Epithelial cell of prostate (primary cell): ENCODE measurements around the gene IQCB1.
"Not testable (repeated sequence)": the region's sequence is repeated elsewhere in the genome, so short reads cannot be mapped to it uniquely, and the experiment has no call there.

ENCODE experiments used
- DNase-seq: peaks from one replicate; pipeline ENCODE4 v3.0.0-alpha.2; 2011; ENCODE audit warnings: low read depth, low spot score
- H3K27ac ChIP-seq: fragments of 450-650 bp; 2 replicates; pipeline ENCODE4 v1.5.1; 2017; ENCODE audit warnings: mild to moderate bottlenecking

The IQCB1 gene

GRCh38 chr3:121834671-121835464 is at the start of gene IQCB1, which contains the start of gene EAF2:
TSS of gene IQCB1 (minus strand) at chr3:121835060. CDS start at chr3:121828960, 6,100 bp downstream.
TSS of gene EAF2 (plus strand) at chr3:121835209. CDS start at chr3:121835286, 77 bp downstream.
- DNase-seq, result peak; percentile 83
- H3K27ac ChIP-seq, result peak within 1 kb of the TSS; percentile 24

DNA sequence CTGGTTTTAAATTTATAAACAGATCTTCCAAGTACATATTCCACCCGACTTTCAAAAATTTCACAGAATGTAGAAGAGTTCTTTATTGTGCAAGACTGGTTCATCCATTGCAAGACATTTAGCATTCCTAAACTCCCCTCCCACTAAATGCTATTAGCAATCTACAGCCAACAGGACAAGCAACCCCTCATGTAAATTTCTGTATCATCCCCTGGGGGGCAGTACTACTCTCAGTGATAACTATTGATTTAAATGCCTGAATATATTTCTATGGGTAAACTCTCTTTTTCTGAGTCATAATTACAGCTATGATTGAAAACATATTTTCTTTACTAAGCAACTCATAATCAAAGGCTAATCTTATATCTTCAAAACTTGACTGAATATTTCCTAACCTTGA is 48.6 kb upstream of the IQCB1 start:
- H3K27ac ChIP-seq, result no peak overlapping the region
- no peak for DNase-seq

DNA sequence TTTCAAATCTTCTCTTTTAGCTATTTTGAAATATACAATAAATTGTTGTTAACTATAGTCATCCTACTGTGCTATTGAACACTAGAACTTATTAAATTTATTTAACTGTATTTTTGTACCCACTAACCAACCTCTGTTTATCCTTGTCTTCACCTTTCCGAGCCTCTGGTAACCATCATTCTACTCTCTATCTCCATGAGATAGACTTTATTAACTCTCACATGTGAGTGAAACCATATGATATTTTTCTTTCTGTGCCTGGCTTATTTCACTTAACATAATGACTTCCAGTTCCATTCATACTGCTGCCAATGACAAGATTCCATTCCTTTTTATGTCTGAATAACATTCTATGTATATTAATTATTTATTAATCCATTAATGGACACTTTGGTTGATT is 43.6 kb upstream of the IQCB1 start:
- no peak for DNase-seq
- H3K27ac ChIP-seq, result no peak overlapping the region

DNA sequence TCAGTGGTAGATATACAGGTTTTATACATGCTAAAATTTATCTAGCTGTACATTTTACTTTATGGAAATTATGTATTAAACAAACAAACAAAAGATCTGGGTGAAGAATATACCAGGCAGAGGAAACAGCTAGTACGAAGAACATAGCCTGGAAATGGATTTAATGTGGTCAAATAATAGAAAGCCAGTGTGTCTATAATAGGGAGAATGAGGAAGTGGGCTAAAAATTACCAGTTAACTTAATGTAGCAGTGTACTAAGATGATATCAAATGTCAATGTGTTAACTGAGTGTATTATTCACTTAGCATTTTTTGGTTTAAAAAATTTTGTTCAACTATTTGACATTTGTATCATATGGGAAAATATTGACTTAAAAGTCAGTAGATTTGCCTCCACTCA is 36.6 kb upstream of the IQCB1 start:
- no peak for DNase-seq
- no peak overlapping the region for H3K27ac ChIP-seq

- no peak for DNase-seq
- no peak overlapping the region for H3K27ac ChIP-seq
Measured at GRCh38 chr3:121870717-121871116, 35.9 kb upstream of the IQCB1 start.

GRCh38 chr3:121869736-121870135 is 34.9 kb upstream of the IQCB1 start:
- no peak for DNase-seq
- no peak overlapping the region for H3K27ac ChIP-seq

GRCh38 chr3:121863801-121864200 is 28.9 kb upstream of the IQCB1 start:
- DNase-seq, result no peak
- H3K27ac ChIP-seq, result no peak overlapping the region

- H3K27ac ChIP-seq, DNase-seq: not testable (repeated sequence)
Measured at GRCh38 chr3:121863247-121863646, 28.4 kb upstream of the IQCB1 start.

GRCh38 chr3:121857778-121858177 is 22.9 kb upstream of the IQCB1 start:
- H3K27ac ChIP-seq, DNase-seq: not testable (repeated sequence)

DNA sequence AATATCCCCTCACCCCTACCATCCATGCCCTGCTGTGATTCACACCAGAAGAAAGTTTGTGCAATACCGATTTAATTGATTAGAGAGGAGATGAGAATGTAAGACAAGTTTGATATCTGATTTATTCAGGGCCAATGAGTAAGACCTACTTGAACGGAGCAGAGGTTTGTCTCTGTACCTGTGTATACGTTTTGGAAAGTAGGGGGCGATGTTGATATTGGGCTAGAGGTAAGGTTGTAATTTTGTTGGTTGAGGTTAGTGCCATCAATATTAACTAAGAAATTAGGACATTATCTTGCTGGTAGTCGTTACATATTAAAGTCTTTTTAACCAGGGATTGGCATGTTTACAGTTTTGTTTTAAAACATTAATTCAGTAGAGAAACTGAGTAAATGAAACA is 20.7 kb upstream of the IQCB1 start:
- no peak for DNase-seq
- H3K27ac ChIP-seq, result no peak overlapping the region

DNA sequence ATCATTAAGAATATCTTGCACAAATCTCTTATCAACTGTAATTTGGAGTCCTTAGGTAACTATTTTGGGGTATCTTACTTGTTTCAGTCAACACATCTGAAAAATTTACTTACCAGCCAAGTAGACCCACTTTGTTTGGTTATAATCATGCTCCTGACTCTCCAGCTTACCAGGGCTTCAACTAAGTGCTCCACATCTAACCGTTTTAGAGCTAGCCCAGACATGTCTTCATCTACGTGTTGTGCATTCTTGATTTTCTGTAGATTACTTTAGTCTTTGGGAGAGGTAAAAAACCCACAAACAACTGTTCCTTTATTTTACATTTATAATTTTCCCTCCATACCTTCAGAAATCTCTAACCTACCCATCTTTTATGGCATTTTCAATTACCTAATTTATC is 17.4 kb upstream of the IQCB1 start:
- H3K27ac ChIP-seq, result peak overlapping the region; percentile 29
- no peak for DNase-seq

GRCh38 chr3:121844892-121845291 is 10.0 kb upstream of the IQCB1 start:
- no peak overlapping the region for H3K27ac ChIP-seq
- no peak for DNase-seq

DNA sequence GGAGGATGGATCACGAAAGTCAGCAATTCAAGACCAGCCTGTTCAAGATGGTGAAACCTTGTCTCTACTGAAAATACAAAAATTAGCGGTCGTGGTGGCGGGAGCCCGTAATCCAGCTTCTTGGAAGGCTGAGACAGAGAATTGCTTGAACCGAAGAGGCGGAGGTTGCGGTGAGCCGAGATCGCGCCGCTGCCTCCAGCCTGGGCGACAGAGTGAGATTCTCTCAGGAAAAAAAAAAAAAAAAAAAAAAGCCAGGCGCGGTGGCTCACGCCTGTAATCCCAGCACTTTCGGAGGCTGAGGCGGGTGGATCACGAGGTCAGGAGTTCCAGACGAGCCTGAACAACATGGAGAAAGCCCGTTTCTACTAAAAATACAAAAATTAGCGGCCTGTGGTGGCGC is 5.1 kb upstream of the IQCB1 start:
- DNase-seq, result no peak
- no peak overlapping the region for H3K27ac ChIP-seq

GRCh38 chr3:121836481-121836880 is 1.6 kb upstream of the IQCB1 start:
- H3K27ac ChIP-seq, result no peak overlapping the region
- no peak for DNase-seq

GRCh38 chr3:121836064-121836463 is 1.2 kb upstream of the IQCB1 start:
- H3K27ac ChIP-seq, result no peak overlapping the region
- no peak for DNase-seq

GRCh38 chr3:121835465-121835801 is 573 bp upstream of the IQCB1 start:
- no peak for DNase-seq
- H3K27ac ChIP-seq, result no peak overlapping the region

DNA sequence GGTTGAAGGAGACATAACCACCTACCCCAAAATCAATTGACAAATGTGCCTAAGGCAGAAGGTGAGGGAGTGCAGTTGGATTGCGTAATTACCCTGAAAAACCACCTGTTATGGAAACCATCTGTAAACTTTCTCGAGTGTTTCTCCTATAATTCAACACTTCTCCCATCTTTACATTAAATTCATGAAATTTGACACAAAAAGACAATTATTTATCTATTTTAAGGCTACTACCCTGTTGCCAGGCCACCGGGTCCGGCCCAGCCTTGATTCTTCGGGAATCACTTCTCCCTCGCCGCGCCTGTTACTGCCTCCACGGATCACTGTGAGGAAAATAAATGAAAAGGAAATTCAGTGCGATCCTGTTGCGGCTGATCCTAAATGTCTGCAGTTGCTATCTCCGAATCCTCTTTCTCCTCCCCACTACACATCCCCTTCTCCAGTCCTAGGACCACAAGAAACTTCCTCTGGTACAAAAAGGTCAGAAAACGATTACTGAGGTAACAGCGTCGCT is 646 bp downstream of the IQCB1 start:
- no peak for DNase-seq
- peak overlapping the region; percentile 24 for H3K27ac ChIP-seq

DNA sequence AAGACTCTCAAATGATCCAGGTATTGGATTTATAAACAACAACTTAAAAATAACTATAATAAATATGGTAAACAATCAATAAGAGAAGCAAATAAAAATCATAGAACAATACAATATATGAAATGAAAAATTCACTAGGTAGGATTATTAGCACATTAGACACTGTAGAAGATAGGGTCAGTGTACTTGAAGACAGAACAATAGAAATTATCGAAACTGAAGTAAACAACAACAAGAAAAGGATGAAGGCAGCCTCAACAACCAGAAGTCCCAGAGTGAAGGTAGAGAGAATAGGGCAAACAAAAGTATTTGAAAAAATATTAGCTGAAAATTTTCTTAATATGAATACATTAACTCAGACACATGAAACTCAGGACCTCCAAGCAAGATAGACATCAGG is 11.9 kb downstream of the IQCB1 start:
- DNase-seq, result no peak
- no peak overlapping the region for H3K27ac ChIP-seq

DNA sequence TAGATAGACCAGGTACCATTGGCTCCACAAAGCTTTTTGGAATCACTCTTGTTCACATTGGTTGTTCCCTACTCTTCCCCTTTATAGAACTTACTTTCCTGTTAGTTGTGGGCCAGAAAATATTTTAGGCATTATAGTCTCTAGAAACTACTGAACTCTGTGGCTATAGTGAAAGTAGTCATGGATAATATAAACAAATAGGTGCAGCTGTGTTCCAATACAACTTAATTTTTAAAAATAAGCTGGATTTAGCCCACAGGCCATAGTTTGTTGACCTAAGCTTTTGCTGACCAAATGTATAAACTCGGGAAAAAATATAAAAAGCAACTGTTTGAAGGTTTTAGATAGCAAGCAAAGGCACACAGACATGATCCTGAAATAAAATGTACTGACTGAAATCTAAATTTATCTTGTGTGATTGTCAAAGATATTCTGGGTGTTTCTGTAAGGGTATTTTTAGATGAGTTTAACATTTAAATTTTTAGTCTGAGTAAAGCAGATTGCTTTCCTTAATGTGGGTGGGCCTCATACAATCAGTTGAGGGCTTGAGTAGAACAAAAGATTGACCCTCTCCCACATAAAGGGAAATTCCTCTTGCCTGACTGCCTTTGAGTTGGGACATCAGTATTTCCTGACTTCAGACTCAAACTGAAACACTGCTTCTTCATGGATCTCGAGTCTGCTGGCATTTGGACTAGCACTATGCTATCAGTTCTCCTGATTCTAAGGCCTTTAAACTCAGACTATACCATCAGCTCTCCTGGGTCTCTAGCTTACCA is 13.2 kb downstream of the IQCB1 start:
- no peak overlapping the region for H3K27ac ChIP-seq
- no peak for DNase-seq

GRCh38 chr3:121819236-121819635 is 15.6 kb downstream of the IQCB1 start:
- DNase-seq, result no peak
- no peak overlapping the region for H3K27ac ChIP-seq

DNA sequence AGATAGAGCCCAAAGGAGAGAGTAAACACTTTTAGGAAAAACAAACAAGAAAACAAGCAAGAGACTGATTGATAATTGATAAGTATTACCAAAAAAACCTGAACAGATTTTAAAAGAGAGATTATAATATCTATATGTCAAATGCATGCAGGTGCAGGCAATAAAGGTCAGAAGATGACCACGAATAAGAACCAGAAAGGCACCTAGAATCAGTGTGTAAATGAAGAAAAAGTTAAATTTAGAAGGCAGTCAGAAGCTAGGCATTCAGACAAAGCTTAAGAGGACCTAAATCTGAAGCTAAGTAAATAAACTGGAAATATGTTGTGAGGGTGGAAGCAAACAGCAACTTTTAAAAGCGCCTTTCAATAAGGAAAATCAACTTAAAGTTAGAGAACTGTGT is 16.3 kb downstream of the IQCB1 start:
- H3K27ac ChIP-seq, result no peak overlapping the region
- DNase-seq, result no peak
